OCI-LY7 (cell line): ENCODE measurements around the gene TRERF1. TPM values are rescaled to one million over a fixed set of nuclear protein-coding genes. Genes with fewer than 3 reads are reported as not detected.

Experiments used
- BruUV-seq: library from RNA; stranded (reverse); fragments of 400-500 nt; replicated peaks from 2 replicates; lab custom pipeline; 2021; lab: Mats Ljungman, UMichigan
- CTCF ChIA-PET: fragments of 300-600 bp; sonication (Branson Sonifier 250); formaldehyde crosslinking; loops from one replicate; lab custom pipeline; 2022; ENCODE audit warnings: antibody characterized with exemption; ENCODE audit not compliant: unreplicated experiment; lab: Charles Lee
- POLR2A ChIA-PET: fragments of 300-600 bp; sonication (Branson Sonifier 250); formaldehyde crosslinking; loops from one replicate; lab custom pipeline; 2022; ENCODE audit warnings: antibody characterized with exemption; lab: Charles Lee
- DNase-seq: peaks from one replicate; pipeline ENCODE4 v3.0.0-alpha.2; 2015; ENCODE audit warnings: low spot score
- H2AFZ ChIP-seq: fragments of 200-600 bp; sonication (generic), shearing (Covaris generic); 2 replicates; pipeline ENCODE4 v1.6.1; 2014; ENCODE audit warnings: mild to moderate bottlenecking, antibody characterized with exemption, low read length, moderate library complexity
- H3K27ac ChIP-seq: fragments of 200-600 bp; sonication (generic); 2 replicates; pipeline ENCODE4 v1.5.1; 2014; ENCODE audit warnings: mixed run types, low read depth, mild to moderate bottlenecking, moderate library complexity, low read length, inconsistent platforms; ENCODE audit not compliant: poor library complexity, severe bottlenecking
- H3K36me3 ChIP-seq: fragments of 200-600 bp; sonication (generic); 2 replicates; pipeline ENCODE4 v1.6.1; 2014; ENCODE audit warnings: mild to moderate bottlenecking, antibody characterized with exemption, low read length, moderate library complexity, mixed read lengths; ENCODE audit not compliant: insufficient read depth
- H3K4me1 ChIP-seq: fragments of 200-600 bp; sonication (generic); 2 replicates; pipeline ENCODE4 v1.5.1; 2014; ENCODE audit warnings: mild to moderate bottlenecking, low read length; ENCODE audit not compliant: insufficient read depth, poor library complexity, severe bottlenecking
- H3K4me2 ChIP-seq: fragments of 200-600 bp; sonication (generic); 2 replicates; pipeline ENCODE4 v1.6.1; 2014; ENCODE audit warnings: mild to moderate bottlenecking, low read length
- H3K4me3 ChIP-seq: fragments of 200-600 bp; sonication (generic); 2 replicates; pipeline ENCODE4 v1.5.1; 2014; ENCODE audit warnings: mild to moderate bottlenecking, low read depth, low read length; ENCODE audit not compliant: poor library complexity, severe bottlenecking
- H3K79me2 ChIP-seq: fragments of 200-600 bp; sonication (generic); 2 replicates; pipeline ENCODE4 v1.6.1; 2016; ENCODE audit warnings: low read depth, mild to moderate bottlenecking, low read length, moderate library complexity, mixed read lengths; ENCODE audit not compliant: insufficient read depth
- H3K9me2 ChIP-seq: fragments of 200-600 bp; sonication (generic); 2 replicates; pipeline ENCODE4 v1.6.1; 2016; ENCODE audit warnings: mild to moderate bottlenecking, low read length, mixed read lengths; ENCODE audit not compliant: insufficient read depth
- H3K9me3 ChIP-seq: fragments of 200-600 bp; sonication (generic); 2 replicates; pipeline ENCODE4 v1.6.1; 2014; ENCODE audit warnings: mild to moderate bottlenecking, mixed run types, low read length, mixed read lengths
- H4K20me1 ChIP-seq: fragments of 200-600 bp; sonication (generic); 2 replicates; pipeline ENCODE4 v1.6.1; 2014; ENCODE audit warnings: mild to moderate bottlenecking, antibody characterized with exemption, low read length, moderate library complexity, mixed read lengths; ENCODE audit not compliant: insufficient read depth
- CTCF ChIP-seq: fragments of 200-600 bp; sonication (generic); conservative IDR thresholded peaks from 2 replicates; pipeline ENCODE4 v1.5.1; 2014; ENCODE audit warnings: mild to moderate bottlenecking, antibody characterized with exemption, low read length, moderate library complexity, mixed read lengths
- EZH2phosphoT487 ChIP-seq: fragments of 200-600 bp; sonication (generic); IDR thresholded peaks from 2 replicates; pipeline ENCODE4 v1.6.1; 2018; ENCODE audit warnings: low read depth, borderline replicate concordance, mild to moderate bottlenecking, mixed run types, antibody characterized with exemption, low read length, moderate library complexity, mixed read lengths
- intact Hi-C: fragments of 100-400 bp; cut with micrococcal nuclease; formaldehyde crosslinking; loops from one replicate; pipeline ENCODE4 v1.10.0; 2022; ENCODE audit not compliant: unreplicated experiment
- total RNA-seq, 2 experiments: library from RNA; depleted of rRNA in 1 of 2; stranded (reverse); fragments of >200 nt in 1 of 2; shearing (Covaris generic) in 1 of 2; gene quantifications; 2 replicates each; pipeline ENCODE4 v1.2.3, GENCODE V29; 2014 to 2022

Gene TRERF1
- total RNA-seq, 2 experiments from 2014 or later, result 5.7 to 12.9 TPM

DNA sequence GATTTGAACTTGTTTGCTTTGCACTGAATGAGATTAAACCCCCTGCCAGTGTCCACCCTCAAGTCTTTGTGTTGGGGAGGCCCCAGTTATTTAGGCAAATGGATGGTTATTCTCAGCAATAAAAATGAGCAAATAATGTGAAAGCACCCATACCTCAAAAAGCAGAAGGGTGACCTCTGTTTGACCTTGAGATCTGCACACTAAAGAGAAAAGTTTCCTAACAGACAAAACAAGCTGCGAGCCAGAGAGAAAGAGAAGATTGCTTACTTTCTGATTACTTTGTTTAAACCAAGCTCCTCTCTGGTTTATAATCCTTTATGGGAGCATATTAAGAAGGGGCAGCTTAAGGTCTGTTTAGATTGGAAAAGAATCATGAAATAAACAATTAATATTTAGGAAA lies 30.4 kb upstream of the TRERF1 start:
- DNase-seq, result no peak
- POLR2A ChIA-PET, result interaction anchor here (1.0 kb wide), 1 partner anchor 9 kb away, joined by 3 read pairs; no protein-coding TSS in a partner anchor
- H3K9me2 ChIP-seq, result no peaks in the 10 kb centered on the region
- CTCF ChIA-PET, result no interaction called here
- no peak for TF ChIP-seq CTCF
- no peak for TF ChIP-seq EZH2phosphoT487
- H3K9me3 ChIP-seq, result no peaks in the 10 kb centered on the region
- no peak overlapping the region for H3K27ac ChIP-seq
- no peak overlapping the region for H2AFZ ChIP-seq
- H3K79me2 ChIP-seq, result no peaks in the 10 kb centered on the region
- no peak overlapping the region for H3K4me3 ChIP-seq
- H4K20me1 ChIP-seq, result no peaks in the 10 kb centered on the region
- H3K4me2 ChIP-seq, result no peak overlapping the region
- intact Hi-C loops, result no loop called here
- no peaks in the 10 kb centered on the region for H3K4me1 ChIP-seq
- H3K36me3 ChIP-seq, result no peaks in the 10 kb centered on the region
- no TSS peak for BruUV-seq

DNA sequence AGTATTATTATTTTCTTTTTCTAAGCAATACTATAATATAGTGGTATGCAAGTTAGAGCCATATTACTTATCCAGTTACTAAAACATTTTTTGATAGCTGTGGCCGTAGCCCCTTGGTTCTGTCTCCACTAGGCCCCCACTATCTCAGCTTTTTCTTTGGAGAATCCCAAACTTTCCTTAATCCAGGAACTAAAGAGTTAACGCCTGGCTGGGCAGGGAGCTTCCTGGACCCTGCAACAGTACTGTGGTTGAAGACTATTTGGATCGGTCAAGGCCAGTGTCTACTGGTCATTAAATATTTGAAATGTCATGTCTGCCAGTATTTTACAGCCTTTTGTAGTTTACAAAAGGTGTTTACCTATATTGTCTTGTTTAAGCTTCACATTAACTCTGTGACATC lies 20.0 kb upstream of the TRERF1 start:
- Histone ChIP-seq H3K4me1 (no peaks in the 10 kb centered on the region), H4K20me1 (no peaks in the 10 kb centered on the region), H3K9me2 (no peaks in the 10 kb centered on the region), H3K4me3 (no peak overlapping the region), H3K79me2 (no peaks in the 10 kb centered on the region), H3K4me2 (no peak overlapping the region), H3K36me3 (no peaks in the 10 kb centered on the region), H2AFZ (no peak overlapping the region), H3K9me3 (0 out of 2 replicates have a peak, but pooled peaks cover 6% of the 10 kb centered on the region), H3K27ac (no peak overlapping the region)
- ChIA-PET CTCF (no interaction called here), POLR2A (no interaction called here)
- BruUV-seq, result no TSS peak
- intact Hi-C loops, result no loop called here
- DNase-seq, result no peak
- TF ChIP-seq EZH2phosphoT487 (no peak), CTCF (no peak)

DNA sequence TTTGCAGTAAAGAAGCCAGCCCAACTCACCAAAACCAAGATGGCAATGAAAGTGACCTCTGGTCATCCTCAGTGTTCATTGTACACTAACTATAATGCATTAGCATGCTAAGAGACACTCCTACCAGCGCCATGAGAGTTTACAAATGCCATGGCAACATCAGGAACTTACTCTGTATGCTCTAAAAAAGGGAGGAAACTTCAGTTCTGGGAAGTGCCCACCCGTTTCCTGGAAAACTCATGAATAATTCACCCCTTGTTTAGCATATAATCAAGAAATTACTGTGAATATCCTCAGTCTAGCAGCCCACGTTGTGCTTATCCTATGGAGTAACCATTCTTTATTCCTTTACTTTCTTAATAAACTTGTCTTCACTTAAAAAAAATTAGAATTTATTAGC lies 19.4 kb upstream of the TRERF1 start:
- Histone ChIP-seq H3K36me3 (no peaks in the 10 kb centered on the region), H2AFZ (no peak overlapping the region), H3K9me2 (no peaks in the 10 kb centered on the region), H3K9me3 (0 out of 2 replicates have a peak, but pooled peaks cover 6% of the 10 kb centered on the region), H3K79me2 (no peaks in the 10 kb centered on the region), H3K4me3 (no peak overlapping the region), H3K4me1 (no peaks in the 10 kb centered on the region), H3K4me2 (no peak overlapping the region), H4K20me1 (no peaks in the 10 kb centered on the region), H3K27ac (no peak overlapping the region)
- POLR2A ChIA-PET, result no interaction called here
- TF ChIP-seq CTCF, result no peak
- TF ChIP-seq EZH2phosphoT487, result no peak
- CTCF ChIA-PET, result no interaction called here
- BruUV-seq, result no TSS peak
- DNase-seq, result no peak
- intact Hi-C loops, result no loop called here
